ENCODE measurements around the gene GALNT17. TPM values are rescaled to one million over a fixed set of nuclear protein-coding genes. Genes with fewer than 3 reads are reported as not detected.

Gene GALNT17
- total RNA-seq, 4 donors from 2014 or later, result 51.1 to 95.6 (median 69.8) TPM

GRCh38 chr7:71239586-71240268 is 107.8 kb downstream of the GALNT17 start:
- intact Hi-C loops (cut with DNase I), result loop anchor here (5.0 to 10.0 kb wide), 4 partner anchors 38 to 495 kb away; no protein-coding TSS in a partner anchor
- Histone ChIP-seq H3K9me3 (no peaks in the 10 kb centered on the region), H3K36me3 (no peaks in the 10 kb centered on the region), H3K27ac (replicated peaks in 1 of 4) (peak overlapping the region; percentile 81 to 87 (median 85)), H3K27me3 (no peaks in the 10 kb centered on the region), H3K4me3 (no peak overlapping the region), H3K4me1 (peaks cover 34 to 77% (median 74%) of the 10 kb centered on the region in 4 donors)
- TF ChIP-seq POLR2AphosphoS5 (IDR thresholded peaks at IDR 0.05), result peak; percentile 13 to 66
- no peak for TF ChIP-seq POLR2A (IDR thresholded peaks at IDR 0.05; ENCODE audit: low read depth)
- WGBS, result 30% methylated on average over 8 of the region's 8 CpGs
- DNase-seq (ENCODE audit: extremely low spot score), result no peak

- intact Hi-C loops (cut with DNase I), result loop anchor here (10.0 kb wide), 1 partner anchor 61 kb away; no protein-coding TSS in a partner anchor
- TF ChIP-seq POLR2A (IDR thresholded peaks at IDR 0.05; ENCODE audit: low read depth) (no peak), POLR2AphosphoS5 (IDR thresholded peaks at IDR 0.05) (peak; percentile 31 to 64)
- Histone ChIP-seq H3K4me3 (no peak overlapping the region), H3K4me1 (peaks cover 10 to 42% (median 36%) of the 10 kb centered on the region in 4 donors), H3K36me3 (no peaks in the 10 kb centered on the region), H3K9me3 (no peaks in the 10 kb centered on the region), H3K27me3 (no peaks in the 10 kb centered on the region), H3K27ac (replicated peaks in 1 of 4) (peak overlapping the region in 3 of 4 donors; percentile 23 to 61 (median 48))
- WGBS, result 46% methylated on average over 8 of the region's 8 CpGs
- no peak for DNase-seq (ENCODE audit: extremely low spot score)
Observed at GRCh38 chr7:71243736-71244410, 111.9 kb downstream of the GALNT17 start.

DNA sequence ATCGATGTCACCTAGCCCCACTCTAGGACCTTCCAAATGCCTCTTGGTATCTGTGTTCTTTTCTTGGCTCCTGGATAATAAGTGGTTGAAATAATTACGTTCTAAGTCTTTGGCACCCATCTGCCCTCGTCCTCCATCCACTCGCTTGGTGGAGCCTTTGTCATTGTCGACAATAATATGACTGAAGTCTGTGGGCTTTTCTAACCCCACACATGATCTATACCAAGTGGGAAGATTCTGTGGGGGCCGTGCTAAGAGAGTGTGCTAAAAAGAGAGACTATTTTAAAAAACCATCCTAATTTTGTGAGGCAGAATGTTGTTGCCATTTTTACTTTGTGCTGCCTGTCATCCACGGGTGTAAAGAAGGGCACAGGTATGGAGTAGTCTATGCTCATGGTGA is 113.1 kb downstream of the GALNT17 start:
- H3K4me3 ChIP-seq, result no peak overlapping the region
- H3K9me3 ChIP-seq, result no peaks in the 10 kb centered on the region
- intact Hi-C loops (cut with DNase I), result loop anchor here (10.0 kb wide), 1 partner anchor 60 kb away; no protein-coding TSS in a partner anchor
- peak overlapping the region in 1 of 4 donors; percentile 61 for H3K27ac ChIP-seq (replicated peaks in 1 of 4)
- 82% methylated on average over 7 of the region's 7 CpGs for WGBS
- no peaks in the 10 kb centered on the region for H3K36me3 ChIP-seq
- DNase-seq (ENCODE audit: extremely low spot score), result no peak
- peaks cover 0 to 30% (median 25%) of the 10 kb centered on the region in 4 donors for H3K4me1 ChIP-seq
- TF ChIP-seq POLR2AphosphoS5 (IDR thresholded peaks at IDR 0.05) (no peak), POLR2A (IDR thresholded peaks at IDR 0.05; ENCODE audit: low read depth) (no peak), EP300 (IDR thresholded peaks at IDR 0.05) (no peak)
- TF ChIP-seq, protein P1, sequence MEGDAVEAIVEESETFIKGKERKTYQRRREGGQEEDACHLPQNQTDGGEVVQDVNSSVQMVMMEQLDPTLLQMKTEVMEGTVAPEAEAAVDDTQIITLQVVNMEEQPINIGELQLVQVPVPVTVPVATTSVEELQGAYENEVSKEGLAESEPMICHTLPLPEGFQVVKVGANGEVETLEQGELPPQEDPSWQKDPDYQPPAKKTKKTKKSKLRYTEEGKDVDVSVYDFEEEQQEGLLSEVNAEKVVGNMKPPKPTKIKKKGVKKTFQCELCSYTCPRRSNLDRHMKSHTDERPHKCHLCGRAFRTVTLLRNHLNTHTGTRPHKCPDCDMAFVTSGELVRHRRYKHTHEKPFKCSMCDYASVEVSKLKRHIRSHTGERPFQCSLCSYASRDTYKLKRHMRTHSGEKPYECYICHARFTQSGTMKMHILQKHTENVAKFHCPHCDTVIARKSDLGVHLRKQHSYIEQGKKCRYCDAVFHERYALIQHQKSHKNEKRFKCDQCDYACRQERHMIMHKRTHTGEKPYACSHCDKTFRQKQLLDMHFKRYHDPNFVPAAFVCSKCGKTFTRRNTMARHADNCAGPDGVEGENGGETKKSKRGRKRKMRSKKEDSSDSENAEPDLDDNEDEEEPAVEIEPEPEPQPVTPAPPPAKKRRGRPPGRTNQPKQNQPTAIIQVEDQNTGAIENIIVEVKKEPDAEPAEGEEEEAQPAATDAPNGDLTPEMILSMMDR (IDR thresholded peaks at IDR 0.05), result no peak
- no peaks in the 10 kb centered on the region for H3K27me3 ChIP-seq

- TF ChIP-seq, protein P1 (IDR thresholded peaks at IDR 0.05), result no peak
- TF ChIP-seq EP300 (IDR thresholded peaks at IDR 0.05), result no peak
- no peak for TF ChIP-seq POLR2AphosphoS5 (IDR thresholded peaks at IDR 0.05)
- TF ChIP-seq POLR2A (IDR thresholded peaks at IDR 0.05; ENCODE audit: low read depth), result no peak
- peaks cover 0 to 3% (median 0%) of the 10 kb centered on the region in 4 donors for H3K4me1 ChIP-seq
- no peaks in the 10 kb centered on the region for H3K36me3 ChIP-seq
- H3K9me3 ChIP-seq, result no peaks in the 10 kb centered on the region
- intact Hi-C loops (cut with DNase I), result no loop called here
- WGBS, result 80% methylated on average over 6 of the region's 6 CpGs
- no peak overlapping the region for H3K4me3 ChIP-seq
- no peak overlapping the region for H3K27ac ChIP-seq (replicated peaks in 1 of 4)
- no peaks in the 10 kb centered on the region for H3K27me3 ChIP-seq
- no peak for DNase-seq (ENCODE audit: extremely low spot score)
Observed at GRCh38 chr7:71251706-71252105, 119.8 kb downstream of the GALNT17 start.

GRCh38 chr7:71254751-71255150 is 122.8 kb downstream of the GALNT17 start:
- H3K4me3 ChIP-seq, result no peak overlapping the region
- 72% methylated on average over 3 of the region's 3 CpGs for WGBS
- no peaks in the 10 kb centered on the region for H3K9me3 ChIP-seq
- no peaks in the 10 kb centered on the region for H3K27me3 ChIP-seq
- intact Hi-C loops (cut with DNase I), result no loop called here
- H3K36me3 ChIP-seq, result no peaks in the 10 kb centered on the region
- peaks cover 0 to 3% (median 0%) of the 10 kb centered on the region in 4 donors for H3K4me1 ChIP-seq
- no peak overlapping the region for H3K27ac ChIP-seq (replicated peaks in 1 of 4)
- TF ChIP-seq EP300 (IDR thresholded peaks at IDR 0.05) (no peak), POLR2AphosphoS5 (IDR thresholded peaks at IDR 0.05) (no peak), POLR2A (IDR thresholded peaks at IDR 0.05; ENCODE audit: low read depth) (no peak)
- TF ChIP-seq, protein P1 (IDR thresholded peaks at IDR 0.05), result no peak
- no peak for DNase-seq (ENCODE audit: extremely low spot score)

All from esophagus muscularis mucosa (tissue), 4 donors.